SK-N-MC (cell line): ENCODE measurements around the gene PNMA6A.
"Not testable (repeated sequence)": the region's sequence is repeated elsewhere in the genome, so short reads cannot be mapped to it uniquely, and the experiment has no call there.

ENCODE experiments used
- EZH2 ChIP-seq: fragments of 200-600 bp; sonication (generic); IDR thresholded peaks from one replicate; pipeline ENCODE4 v1.6.1; 2017; ENCODE audit warnings: antibody characterized with exemption
- FOXP2 ChIP-seq: optimal IDR thresholded peaks from 2 replicates; pipeline ENCODE3; 2011; ENCODE audit warnings: mild to moderate bottlenecking, moderate library complexity; ENCODE audit not compliant: insufficient read depth; ENCODE audit errors: extremely low read length, control extremely low read depth
- POLR2AphosphoS5 ChIP-seq: IDR thresholded peaks from 2 replicates; pipeline ENCODE4 v1.6.1; 2012; ENCODE audit warnings: mild to moderate bottlenecking, low read depth, low read length, borderline replicate concordance

DNA sequence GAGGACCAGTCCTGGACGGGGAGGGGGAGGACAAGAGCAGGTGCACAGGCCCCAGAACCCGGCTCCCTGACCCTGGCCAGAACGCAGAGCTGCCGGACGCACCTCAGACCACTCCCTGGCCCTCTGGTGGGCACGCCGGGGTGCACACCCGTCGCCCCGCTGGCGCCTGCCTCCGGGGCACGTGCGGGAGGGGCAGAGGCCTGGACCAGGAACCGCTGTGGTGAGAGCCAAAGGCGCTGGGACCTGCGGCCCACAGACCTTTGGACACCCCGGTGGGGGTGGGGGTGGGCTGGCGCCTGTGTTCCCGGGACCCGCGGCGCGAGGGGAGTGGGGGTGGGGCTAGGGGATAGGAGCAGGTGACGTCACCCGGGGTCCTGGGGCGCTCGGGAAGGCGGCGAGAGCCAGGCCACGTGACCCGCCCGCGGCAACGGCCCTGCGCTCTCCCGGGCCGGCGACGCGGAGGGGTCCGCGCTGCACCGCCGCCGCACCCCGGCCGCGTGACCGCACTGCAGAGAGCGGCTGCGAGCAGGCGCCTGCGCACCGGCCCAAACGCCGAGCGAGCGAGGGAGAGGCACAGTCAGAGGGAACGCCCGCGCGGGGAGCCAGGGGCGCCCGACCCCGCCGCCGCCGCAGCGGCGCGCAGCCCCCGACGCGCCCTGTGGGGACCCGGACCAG is at the start of gene PNMA6A:
- not testable (repeated sequence) for TF ChIP-seq EZH2, POLR2AphosphoS5, FOXP2
